GM21381 (cell line): ENCODE data around the gene GSTM4.
"Not testable (repeated sequence)": the region's sequence is repeated elsewhere in the genome, so short reads cannot be mapped to it uniquely, and the experiment has no call there.

Experiments
- ATAC-seq: cut with Tn5 transposase; IDR thresholded peaks from one replicate; pipeline ENCODE4 v1.9.1; 2021; ENCODE audit warnings: mild to moderate bottlenecking, moderate library complexity; ENCODE audit not compliant: unreplicated experiment

The GSTM4 gene

DNA sequence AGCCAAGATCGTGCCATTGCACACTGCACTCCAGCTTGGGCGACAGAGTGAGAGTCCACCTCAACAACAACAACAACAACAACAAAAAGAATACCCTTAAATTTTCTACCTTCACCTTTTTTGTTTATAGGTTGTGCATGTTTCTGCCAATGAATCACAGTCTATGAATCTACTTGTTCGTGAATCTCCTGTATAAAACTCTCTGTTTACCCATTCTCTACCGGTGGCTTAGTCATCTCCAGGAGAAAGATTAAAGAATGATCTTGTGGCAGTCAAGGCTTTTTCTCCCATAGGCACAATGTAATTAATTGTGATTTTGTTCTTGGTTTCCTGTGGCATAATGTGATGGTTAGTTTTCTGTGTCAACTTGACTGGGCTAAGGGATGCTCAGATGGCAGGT lies 42.0 kb downstream of the GSTM4 start:
- ATAC-seq: not testable (repeated sequence)

- ATAC-seq: not testable (repeated sequence)
Measured at GRCh38 chr1:109702940-109703339, 47.0 kb downstream of the GSTM4 start.

DNA sequence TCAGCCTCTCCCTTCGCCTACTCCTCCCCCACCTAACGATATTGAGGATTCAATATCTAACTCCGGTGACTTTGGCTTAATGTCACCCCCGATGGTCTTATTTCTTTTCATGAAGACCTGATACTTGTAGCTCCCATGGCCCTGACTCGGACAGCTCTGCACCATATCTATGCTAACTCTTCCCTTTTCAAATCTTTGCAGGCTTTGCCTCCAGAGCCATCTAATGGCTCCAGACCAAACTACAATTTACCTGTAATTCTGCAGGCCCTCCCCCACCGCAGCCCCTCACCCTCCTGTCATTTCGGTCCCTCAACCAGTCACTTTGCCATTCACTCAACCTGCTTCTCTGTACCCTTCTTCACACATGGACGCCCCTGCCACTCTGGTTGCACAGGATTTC lies 48.3 kb downstream of the GSTM4 start:
- no peak for ATAC-seq

DNA sequence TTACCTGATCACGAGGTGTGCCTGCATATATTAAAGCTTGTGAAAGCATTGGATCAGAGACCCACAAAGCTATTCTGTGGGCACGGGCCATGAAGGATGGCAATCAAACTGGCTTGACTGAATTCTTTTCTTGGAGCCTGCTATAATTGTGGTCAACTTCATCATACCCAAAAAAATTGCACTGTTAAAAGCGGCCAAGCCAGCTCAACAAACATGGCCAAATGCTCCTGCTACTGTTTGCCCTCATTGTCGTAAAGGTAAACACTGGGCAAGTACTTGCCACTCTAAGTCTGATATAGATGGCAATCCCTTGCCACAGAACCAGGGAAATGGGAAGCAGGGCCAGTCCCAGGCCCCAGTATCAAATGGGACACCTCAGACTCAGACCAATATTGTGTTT lies 49.5 kb downstream of the GSTM4 start:
- ATAC-seq: no peak

DNA sequence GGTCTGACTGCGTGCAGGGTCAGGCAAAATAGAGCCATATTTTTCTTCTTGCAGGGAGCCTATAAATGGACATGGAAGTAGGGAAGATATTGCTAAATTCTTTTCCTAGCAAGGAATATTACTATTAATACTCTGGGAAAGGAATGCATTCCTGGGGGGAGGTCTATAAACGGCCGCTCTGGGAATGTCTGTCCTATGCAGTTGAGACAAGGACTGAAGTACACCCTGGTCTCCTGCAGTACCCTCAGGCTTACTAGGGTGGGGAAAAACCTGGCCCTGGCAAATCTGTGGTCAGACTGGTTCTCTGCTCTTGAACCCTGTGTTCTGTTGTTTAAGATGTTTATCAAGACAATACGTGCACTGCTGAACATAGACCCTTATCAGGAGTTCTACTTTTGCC lies 53.0 kb downstream of the GSTM4 start:
- not testable (repeated sequence) for ATAC-seq

- not testable (repeated sequence) for ATAC-seq
Measured at GRCh38 chr1:109709822-109710221, 53.9 kb downstream of the GSTM4 start.
